SU-DHL-6 (cell line): ENCODE results near the gene ADIPOQ.

ENCODE experiments used
- EZH2phosphoT487 ChIP-seq: fragments of 200-600 bp; sonication (generic), shearing (Covaris generic); conservative IDR thresholded peaks from 2 replicates; pipeline ENCODE4 v1.6.1; 2018; ENCODE audit warnings: mild to moderate bottlenecking, antibody characterized with exemption, low read length, moderate library complexity, mixed read lengths
- TF ChIP-seq, protein P1 (sequence below): fragments of 200-600 bp; sonication (generic); IDR thresholded peaks from one replicate; pipeline ENCODE4 v1.5.1; 2017; ENCODE audit warnings: antibody characterized with exemption, mild to moderate bottlenecking, low read length, moderate library complexity; ENCODE audit not compliant: insufficient read depth, poor library complexity, severe bottlenecking

DNA sequence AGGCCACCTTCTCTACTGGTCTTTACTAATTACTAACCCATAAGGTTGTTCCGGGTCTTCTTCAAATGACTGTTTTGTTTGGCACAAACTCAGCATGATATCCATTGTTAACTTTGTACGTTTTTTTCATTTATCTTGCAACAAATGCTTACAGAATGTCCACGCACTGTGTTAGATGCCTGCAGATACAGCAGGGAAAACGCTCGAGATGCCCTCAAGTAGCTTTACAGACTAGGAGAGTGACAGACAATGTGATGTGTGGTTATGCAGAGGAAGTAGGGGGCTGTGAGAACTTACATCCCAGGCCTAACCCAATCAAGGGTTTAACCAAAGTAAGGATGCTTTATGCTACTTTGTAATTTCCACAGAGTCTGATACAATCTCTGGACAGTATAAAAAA lies 35.3 kb upstream of the ADIPOQ start:
- no peak for TF ChIP-seq EZH2phosphoT487
- TF ChIP-seq, protein P1, sequence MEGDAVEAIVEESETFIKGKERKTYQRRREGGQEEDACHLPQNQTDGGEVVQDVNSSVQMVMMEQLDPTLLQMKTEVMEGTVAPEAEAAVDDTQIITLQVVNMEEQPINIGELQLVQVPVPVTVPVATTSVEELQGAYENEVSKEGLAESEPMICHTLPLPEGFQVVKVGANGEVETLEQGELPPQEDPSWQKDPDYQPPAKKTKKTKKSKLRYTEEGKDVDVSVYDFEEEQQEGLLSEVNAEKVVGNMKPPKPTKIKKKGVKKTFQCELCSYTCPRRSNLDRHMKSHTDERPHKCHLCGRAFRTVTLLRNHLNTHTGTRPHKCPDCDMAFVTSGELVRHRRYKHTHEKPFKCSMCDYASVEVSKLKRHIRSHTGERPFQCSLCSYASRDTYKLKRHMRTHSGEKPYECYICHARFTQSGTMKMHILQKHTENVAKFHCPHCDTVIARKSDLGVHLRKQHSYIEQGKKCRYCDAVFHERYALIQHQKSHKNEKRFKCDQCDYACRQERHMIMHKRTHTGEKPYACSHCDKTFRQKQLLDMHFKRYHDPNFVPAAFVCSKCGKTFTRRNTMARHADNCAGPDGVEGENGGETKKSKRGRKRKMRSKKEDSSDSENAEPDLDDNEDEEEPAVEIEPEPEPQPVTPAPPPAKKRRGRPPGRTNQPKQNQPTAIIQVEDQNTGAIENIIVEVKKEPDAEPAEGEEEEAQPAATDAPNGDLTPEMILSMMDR: no peak
